GM23338 (cell line): ENCODE measurements around the gene LSM12. TPM values are rescaled to one million over a fixed set of nuclear protein-coding genes. Genes with fewer than 3 reads are reported as not detected.

Source experiments
- ATAC-seq: fragments of 200-7000 bp; cut with Tn5 transposase; 3 replicates; pipeline ENCODE4 v1.9.1; 2020
- DNase-seq: peaks from one replicate; pipeline ENCODE4 v3.0.0-alpha.2; 2015; ENCODE audit warnings: low spot score
- H2AFZ ChIP-seq: fragments of 200-600 bp; sonication (generic); 2 replicates; pipeline ENCODE4 v1.8.0; 2016; ENCODE audit warnings: antibody characterized with exemption, mild to moderate bottlenecking, moderate library complexity
- H3F3A ChIP-seq: fragments of 200-600 bp; sonication (generic); replicated peaks from 2 replicates; pipeline ENCODE4 v1.8.0; 2017; ENCODE audit warnings: antibody characterized with exemption, mixed run types, low read depth
- H3K27ac ChIP-seq: fragments of 200-600 bp; sonication (generic); 2 replicates; pipeline ENCODE4 v1.6.1; 2016; ENCODE audit warnings: low read depth
- H3K27me3 ChIP-seq: fragments of 200-600 bp; sonication (generic); 2 replicates; pipeline ENCODE4 v1.8.0; 2016; ENCODE audit warnings: mild to moderate bottlenecking, mixed run types, moderate library complexity; ENCODE audit not compliant: insufficient read depth
- H3K36me3 ChIP-seq: fragments of 200-600 bp; sonication (generic); 2 replicates; pipeline ENCODE4 v1.8.0; 2016; ENCODE audit warnings: mild to moderate bottlenecking; ENCODE audit not compliant: insufficient read depth
- H3K4me1 ChIP-seq: fragments of 200-600 bp; sonication (generic); 2 replicates; pipeline ENCODE4 v1.8.0; 2016; ENCODE audit warnings: mild to moderate bottlenecking, moderate library complexity; ENCODE audit not compliant: insufficient read depth
- H3K4me2 ChIP-seq: fragments of 200-600 bp; sonication (generic); 2 replicates; pipeline ENCODE4 v1.7.1; 2017; ENCODE audit warnings: mixed run types
- H3K4me3 ChIP-seq: fragments of 200-600 bp; sonication (generic); 2 replicates; pipeline ENCODE4 v1.6.1; 2016; ENCODE audit warnings: mixed run types
- H3K79me2 ChIP-seq: fragments of 200-600 bp; sonication (generic); replicated peaks from 2 replicates; pipeline ENCODE4 v1.8.0; 2017; ENCODE audit warnings: mild to moderate bottlenecking; ENCODE audit not compliant: insufficient read depth
- H3K9me2 ChIP-seq: fragments of 200-600 bp; sonication (generic); 2 replicates; pipeline ENCODE4 v1.8.0; 2017; ENCODE audit not compliant: insufficient read depth
- H4K20me1 ChIP-seq: fragments of 200-600 bp; sonication (generic); replicated peaks from 2 replicates; pipeline ENCODE4 v1.8.0; 2017; ENCODE audit warnings: mild to moderate bottlenecking; ENCODE audit not compliant: insufficient read depth
- H3K27ac Mint-ChIP-seq: 2 replicates; pipeline ENCODE4 v1.8.0; 2020; ENCODE audit warnings: inconsistent platforms, mild to moderate bottlenecking, moderate library complexity, mixed read lengths
- H3K27me3 Mint-ChIP-seq: 3 replicates; pipeline ENCODE4 v1.8.0; 2022; ENCODE audit warnings: low read depth, mild to moderate bottlenecking, moderate library complexity, mixed read lengths, inconsistent platforms; ENCODE audit not compliant: insufficient read depth, poor library complexity
- H3K36me3 Mint-ChIP-seq: 3 replicates; pipeline ENCODE4 v1.8.0; 2021; ENCODE audit warnings: low read depth, mild to moderate bottlenecking, inconsistent platforms, moderate library complexity, mixed read lengths
- H3K4me1 Mint-ChIP-seq: 3 replicates; pipeline ENCODE4 v1.8.0; 2020; ENCODE audit warnings: mild to moderate bottlenecking, inconsistent platforms, mixed read lengths
- H3K4me3 Mint-ChIP-seq: 3 replicates; pipeline ENCODE4 v1.8.0; 2021; ENCODE audit warnings: moderate library complexity, mild to moderate bottlenecking, inconsistent platforms, mixed read lengths
- H3K9me3 Mint-ChIP-seq: 3 replicates; pipeline ENCODE4 v1.8.0; 2020; ENCODE audit warnings: moderate library complexity, mild to moderate bottlenecking, inconsistent platforms, mixed read lengths
- CREB1 ChIP-seq: fragments of 250-450 bp; sonication (Bioruptor Pico); IDR thresholded peaks from 2 replicates; pipeline ENCODE4 v1.5.0; 2020; ENCODE audit warnings: low read depth, mild to moderate bottlenecking, moderate library complexity
- EZH2 ChIP-seq: fragments of 200-600 bp; sonication (generic); IDR thresholded peaks from one replicate; pipeline ENCODE4 v1.8.0; 2017; ENCODE audit warnings: antibody characterized with exemption, mild to moderate bottlenecking, low read depth; ENCODE audit not compliant: unreplicated experiment
- EZH2phosphoT487 ChIP-seq: fragments of 200-600 bp; sonication (generic); IDR thresholded peaks from one replicate; pipeline ENCODE4 v1.8.1; 2018; ENCODE audit warnings: antibody characterized with exemption; ENCODE audit not compliant: unreplicated experiment
- JUNB ChIP-seq: IDR thresholded peaks from one replicate; pipeline ENCODE4 v1.6.1; 2016; ENCODE audit warnings: antibody characterized with exemption; ENCODE audit not compliant: unreplicated experiment
- POLR2AphosphoS5 ChIP-seq: IDR thresholded peaks from 2 replicates; pipeline ENCODE4 v1.6.1; 2016; ENCODE audit warnings: antibody characterized with exemption, low read depth
- polyA plus RNA-seq: library from polyadenylated mRNA; unstranded; fragments of >200 nt; fragmentation: Nextera tagmentation; extraction: Ambion mirVana; gene quantifications from 2 replicates; pipeline ENCODE4 v1.2.1, GENCODE V29; 2016
- total RNA-seq: library from RNA; depleted of rRNA; stranded (reverse); fragments of >200 nt; shearing (Covaris generic); gene quantifications from 2 replicates; pipeline ENCODE4 v1.2.3, GENCODE V29; 2014
- TF ChIP-seq, protein P1 (sequence below), 2 experiments: fragments of 200-600 bp in 1 of 2; sonication (generic) in 1 of 2; conservative IDR thresholded peaks; 2 replicates each; pipeline versions ENCODE4 v1.5.1 to v1.6.1; 2016 to 2017; ENCODE audit warnings: antibody characterized with exemption in 2 of 2, low read depth in 2 of 2, mild to moderate bottlenecking in 2 of 2, moderate library complexity in 1 of 2
- TF ChIP-seq, protein P2 (sequence below): IDR thresholded peaks from one replicate; pipeline ENCODE4 v1.6.1; 2018; ENCODE audit warnings: antibody characterized with exemption; ENCODE audit not compliant: unreplicated experiment
- TF ChIP-seq, protein P3 (sequence below): IDR thresholded peaks from 2 replicates; pipeline ENCODE4 v1.6.1; 2016; ENCODE audit warnings: antibody characterized with exemption

LSM12 gene
- total and polyA plus RNA-seq, 2 experiments from 2014 or later: 72.7 to 241 TPM

DNA sequence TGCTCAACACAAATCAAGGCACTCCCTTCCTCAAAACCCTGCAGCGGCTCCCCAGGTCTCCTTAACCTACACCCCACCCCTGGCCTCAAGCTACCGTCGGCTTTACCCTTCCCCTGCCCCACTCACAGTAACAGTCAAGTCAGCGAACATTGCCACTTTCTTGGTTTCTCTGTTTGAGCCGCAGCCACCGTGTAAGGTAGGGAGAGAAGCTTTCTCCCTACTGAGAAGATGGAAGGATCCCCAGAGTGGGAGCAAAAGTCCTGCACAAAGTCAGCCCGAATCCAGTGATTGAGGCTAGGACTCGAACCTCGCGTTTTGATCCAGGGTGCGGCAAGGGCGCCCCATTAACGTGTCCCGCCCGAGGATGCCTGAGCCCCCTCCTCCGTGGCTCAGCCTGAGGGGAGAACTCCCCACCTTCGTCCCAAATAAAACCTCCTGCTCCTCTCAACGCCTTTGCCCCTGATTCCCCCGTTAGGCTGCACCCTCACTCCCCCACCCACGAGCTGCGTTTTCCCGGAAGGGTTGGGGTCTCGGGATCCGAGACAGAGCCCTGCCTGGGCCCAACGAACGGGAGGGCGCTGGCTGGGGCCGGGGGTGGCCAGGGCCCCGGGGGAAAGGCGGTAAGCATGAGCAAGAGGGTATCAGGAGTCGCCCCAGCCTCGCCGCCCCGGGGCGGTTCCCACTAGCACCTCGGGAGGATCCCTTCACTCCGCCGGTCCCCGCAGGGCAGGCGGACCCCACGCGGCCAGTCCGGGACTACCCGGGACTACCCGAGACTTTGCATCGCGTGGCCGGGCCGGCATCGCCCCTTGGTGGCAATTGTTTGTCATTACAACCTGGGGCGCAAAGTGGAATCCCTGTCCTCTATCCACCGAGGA lies 72.0 kb downstream of the LSM12 start:
- no peaks in the 10 kb centered on the region for H3K9me2 ChIP-seq
- DNase-seq (peak; percentile 86), ATAC-seq (peak; percentile 91)
- no peaks in the 10 kb centered on the region for H4K20me1 ChIP-seq
- Mint-ChIP-seq H3K27ac (no peak overlapping the region), H3K4me1 (peaks cover 3% of the 10 kb centered on the region), H3K4me3 (peak overlapping the region; percentile 59), H3K36me3 (no peaks in the 10 kb centered on the region), H3K27me3 (peaks cover 7% of the 10 kb centered on the region), H3K9me3 (no peaks in the 10 kb centered on the region)
- TF ChIP-seq EZH2phosphoT487: no peak
- TF ChIP-seq, protein P1, sequence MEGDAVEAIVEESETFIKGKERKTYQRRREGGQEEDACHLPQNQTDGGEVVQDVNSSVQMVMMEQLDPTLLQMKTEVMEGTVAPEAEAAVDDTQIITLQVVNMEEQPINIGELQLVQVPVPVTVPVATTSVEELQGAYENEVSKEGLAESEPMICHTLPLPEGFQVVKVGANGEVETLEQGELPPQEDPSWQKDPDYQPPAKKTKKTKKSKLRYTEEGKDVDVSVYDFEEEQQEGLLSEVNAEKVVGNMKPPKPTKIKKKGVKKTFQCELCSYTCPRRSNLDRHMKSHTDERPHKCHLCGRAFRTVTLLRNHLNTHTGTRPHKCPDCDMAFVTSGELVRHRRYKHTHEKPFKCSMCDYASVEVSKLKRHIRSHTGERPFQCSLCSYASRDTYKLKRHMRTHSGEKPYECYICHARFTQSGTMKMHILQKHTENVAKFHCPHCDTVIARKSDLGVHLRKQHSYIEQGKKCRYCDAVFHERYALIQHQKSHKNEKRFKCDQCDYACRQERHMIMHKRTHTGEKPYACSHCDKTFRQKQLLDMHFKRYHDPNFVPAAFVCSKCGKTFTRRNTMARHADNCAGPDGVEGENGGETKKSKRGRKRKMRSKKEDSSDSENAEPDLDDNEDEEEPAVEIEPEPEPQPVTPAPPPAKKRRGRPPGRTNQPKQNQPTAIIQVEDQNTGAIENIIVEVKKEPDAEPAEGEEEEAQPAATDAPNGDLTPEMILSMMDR (conservative IDR thresholded peaks at IDR 0.05; ENCODE audit: low read depth in 2 of 2): peak; percentile 80 to 87
- TF ChIP-seq CREB1 (CRISPR knock-in tag): 0 out of 2 replicates have a peak, but pooled peaks have one; percentile 19
- 0 out of 2 replicates have a peak, but pooled peaks have one; percentile 32 for TF ChIP-seq POLR2AphosphoS5
- peaks cover 10% of the 10 kb centered on the region for H3K27me3 ChIP-seq
- peak overlapping the region; percentile 84 for H3K4me2 ChIP-seq
- H3K27ac ChIP-seq: no peak overlapping the region
- peak overlapping the region; percentile 99 for H2AFZ ChIP-seq
- H3K4me3 ChIP-seq: peak overlapping the region; percentile 64
- H3K4me1 ChIP-seq: no peaks in the 10 kb centered on the region
- no peaks in the 10 kb centered on the region for H3K79me2 ChIP-seq
- no peaks in the 10 kb centered on the region for H3K36me3 ChIP-seq
- no peaks in the 10 kb centered on the region for H3F3A ChIP-seq

DNA sequence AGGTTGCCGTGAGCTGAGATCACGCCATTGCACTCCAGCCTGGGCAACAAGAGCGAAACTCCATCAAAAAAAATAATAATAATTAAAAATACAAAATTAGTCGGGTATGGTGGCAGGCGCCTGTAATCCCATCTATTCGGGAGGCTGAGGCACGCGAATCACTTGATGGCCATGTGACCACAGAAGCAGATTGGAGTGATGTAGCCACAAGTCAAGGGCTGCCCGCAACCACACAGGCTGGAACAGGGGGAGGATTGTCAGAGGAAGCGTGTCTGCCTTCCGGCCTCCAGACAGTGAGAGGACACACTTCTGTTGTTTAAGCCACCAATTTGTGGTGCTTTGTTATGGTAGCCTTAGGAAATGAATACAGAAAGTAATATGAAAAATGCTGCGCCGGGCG lies 73.8 kb downstream of the LSM12 start:
- H3K36me3 Mint-ChIP-seq: no peaks in the 10 kb centered on the region
- Histone ChIP-seq H3K4me3 (no peak overlapping the region), H4K20me1 (no peaks in the 10 kb centered on the region), H3F3A (no peaks in the 10 kb centered on the region), H3K9me2 (no peaks in the 10 kb centered on the region), H3K27ac (no peak overlapping the region), H2AFZ (no peak overlapping the region), H3K36me3 (no peaks in the 10 kb centered on the region), H3K27me3 (peaks cover 10% of the 10 kb centered on the region), H3K79me2 (no peaks in the 10 kb centered on the region), H3K4me1 (no peaks in the 10 kb centered on the region), H3K4me2 (no peak overlapping the region)
- ATAC-seq: no peak
- no peak for DNase-seq
- no peaks in the 10 kb centered on the region for H3K9me3 Mint-ChIP-seq
- H3K27ac Mint-ChIP-seq: no peak overlapping the region
- H3K4me3 Mint-ChIP-seq: no peak overlapping the region
- H3K27me3 Mint-ChIP-seq: peaks cover 4% of the 10 kb centered on the region
- H3K4me1 Mint-ChIP-seq: peaks cover 3% of the 10 kb centered on the region
- TF ChIP-seq EZH2 (no peak), JUNB (no peak)
- TF ChIP-seq, protein P2, sequence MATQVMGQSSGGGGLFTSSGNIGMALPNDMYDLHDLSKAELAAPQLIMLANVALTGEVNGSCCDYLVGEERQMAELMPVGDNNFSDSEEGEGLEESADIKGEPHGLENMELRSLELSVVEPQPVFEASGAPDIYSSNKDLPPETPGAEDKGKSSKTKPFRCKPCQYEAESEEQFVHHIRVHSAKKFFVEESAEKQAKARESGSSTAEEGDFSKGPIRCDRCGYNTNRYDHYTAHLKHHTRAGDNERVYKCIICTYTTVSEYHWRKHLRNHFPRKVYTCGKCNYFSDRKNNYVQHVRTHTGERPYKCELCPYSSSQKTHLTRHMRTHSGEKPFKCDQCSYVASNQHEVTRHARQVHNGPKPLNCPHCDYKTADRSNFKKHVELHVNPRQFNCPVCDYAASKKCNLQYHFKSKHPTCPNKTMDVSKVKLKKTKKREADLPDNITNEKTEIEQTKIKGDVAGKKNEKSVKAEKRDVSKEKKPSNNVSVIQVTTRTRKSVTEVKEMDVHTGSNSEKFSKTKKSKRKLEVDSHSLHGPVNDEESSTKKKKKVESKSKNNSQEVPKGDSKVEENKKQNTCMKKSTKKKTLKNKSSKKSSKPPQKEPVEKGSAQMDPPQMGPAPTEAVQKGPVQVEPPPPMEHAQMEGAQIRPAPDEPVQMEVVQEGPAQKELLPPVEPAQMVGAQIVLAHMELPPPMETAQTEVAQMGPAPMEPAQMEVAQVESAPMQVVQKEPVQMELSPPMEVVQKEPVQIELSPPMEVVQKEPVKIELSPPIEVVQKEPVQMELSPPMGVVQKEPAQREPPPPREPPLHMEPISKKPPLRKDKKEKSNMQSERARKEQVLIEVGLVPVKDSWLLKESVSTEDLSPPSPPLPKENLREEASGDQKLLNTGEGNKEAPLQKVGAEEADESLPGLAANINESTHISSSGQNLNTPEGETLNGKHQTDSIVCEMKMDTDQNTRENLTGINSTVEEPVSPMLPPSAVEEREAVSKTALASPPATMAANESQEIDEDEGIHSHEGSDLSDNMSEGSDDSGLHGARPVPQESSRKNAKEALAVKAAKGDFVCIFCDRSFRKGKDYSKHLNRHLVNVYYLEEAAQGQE: no peak
- TF ChIP-seq, protein P3, sequence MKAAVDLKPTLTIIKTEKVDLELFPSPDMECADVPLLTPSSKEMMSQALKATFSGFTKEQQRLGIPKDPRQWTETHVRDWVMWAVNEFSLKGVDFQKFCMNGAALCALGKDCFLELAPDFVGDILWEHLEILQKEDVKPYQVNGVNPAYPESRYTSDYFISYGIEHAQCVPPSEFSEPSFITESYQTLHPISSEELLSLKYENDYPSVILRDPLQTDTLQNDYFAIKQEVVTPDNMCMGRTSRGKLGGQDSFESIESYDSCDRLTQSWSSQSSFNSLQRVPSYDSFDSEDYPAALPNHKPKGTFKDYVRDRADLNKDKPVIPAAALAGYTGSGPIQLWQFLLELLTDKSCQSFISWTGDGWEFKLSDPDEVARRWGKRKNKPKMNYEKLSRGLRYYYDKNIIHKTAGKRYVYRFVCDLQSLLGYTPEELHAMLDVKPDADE: no peak
